Ovary (tissue), 9 donors: ENCODE data around the gene STAT1. TPM values are rescaled to one million over a fixed set of nuclear protein-coding genes. Genes with fewer than 3 reads are reported as not detected.
A peak's percentile ranks its signal among the peaks of the same experiment; 100 is the strongest.

ENCODE experiments used
- DNase-seq, 5 donors: peaks; one replicate each; pipeline ENCODE4 v3.0.0-alpha.2; 2019 to 2020
- H3K27ac ChIP-seq, 2 donors: fragments of 200-600 bp; one replicate each; pipeline versions ENCODE4 v1.5.1 to v1.8.0; 2019 to 2022
- H3K27me3 ChIP-seq: fragments of 200-600 bp; one replicate; pipeline ENCODE4 v1.8.0; 2022
- H3K36me3 ChIP-seq: fragments of 200-600 bp; sonication (generic); one replicate; pipeline ENCODE4 v1.5.1; 2019
- H3K4me1 ChIP-seq: one replicate; pipeline ENCODE4 v1.8.1; 2013; ENCODE audit warnings: mild to moderate bottlenecking, moderate library complexity; ENCODE audit not compliant: insufficient read depth
- H3K4me3 ChIP-seq: fragments of 200-600 bp; sonication (generic); one replicate; pipeline ENCODE4 v1.5.1; 2017
- H3K9me3 ChIP-seq, 2 donors: fragments of 200-600 bp in 1 of 2; sonication (generic) in 1 of 2; one replicate each; pipeline versions ENCODE4 v1.5.1 to v1.8.1; 2013 to 2019; ENCODE audit warnings: mild to moderate bottlenecking in 1 of 2, moderate library complexity in 1 of 2
- EP300 ChIP-seq: sonication (generic); formaldehyde crosslinking; IDR thresholded peaks from one replicate; pipeline ENCODE4 v1.6.1; 2017; ENCODE audit warnings: antibody characterized with exemption
- POLR2A ChIP-seq: fragments of 450-650 bp; IDR thresholded peaks from one replicate; pipeline ENCODE4 v1.6.1; 2017; ENCODE audit warnings: antibody characterized with exemption, mild to moderate bottlenecking, moderate library complexity
- WGBS, 3 donors: extraction: QIAGEN DNeasy Blood & Tissue Kit in 1 of 3; methylation state at CpG; one replicate each; pipeline versions ENCODE4 v1.1.5 to v1.1.7; 2013 to 2017; 5-methylcytosine and 5-hydroxymethylcytosine counted together
- intact Hi-C, 4 donors: fragments of 100-400 bp; cut with DNase I; formaldehyde crosslinking; loops; one replicate each; pipeline versions ENCODE4 v1.11.0 to v1.15.1; 2022 to 2023
- polyA plus RNA-seq, 2 donors: library from polyadenylated mRNA; stranded (reverse); fragments of 200-250 nt in 1 of 2; fragments of 350-450 nt in 1 of 2; fragmentation: Illumina TruSeq in 1 of 2; extraction: RNeasy Lipid Tissue Mini Kit (QIAGEN cat#74804) in 1 of 2; gene quantifications; one replicate each; pipeline ENCODE4 v1.2.3, GENCODE V29; 2013 to 2014
- total RNA-seq, 7 donors: library from RNA; depleted of rRNA in 2 of 7; stranded (reverse); fragments of >200 nt in 2 of 7; fragmentation: NEBNext Ultra II Directional in 3 of 7; extraction: Animal tissue kit (Norgen Biotek cat#: 25700) in 3 of 7; gene quantifications; one replicate each; pipeline versions ENCODE4 v1.1.0 to v1.2.4, GENCODE V29; 2016 to 2023
- TF ChIP-seq, protein P1 (sequence below), 3 donors: fragments of 450-650 bp in 2 of 3; fragments of 200-600 bp in 1 of 3; IDR thresholded peaks; one replicate each; pipeline versions ENCODE4 v1.5.1 to v1.8.0; 2016 to 2022; ENCODE audit warnings: antibody characterized with exemption in 3 of 3, mild to moderate bottlenecking in 1 of 3
- donor health status: DM: no; HTN: no; CAD: no; lungs with moderate emphysema.
- donor health status: DM: no; HTN: no; CAD: no.
- donor health status: Bipolar disorder and iron deficiency.
- donor health status: DM: yes; HTN: yes; CAD: no.
- donor health status: DM: no; HTN: no; CAD: no.
- donor health status: DM: yes; HTN: yes; CAD: no.

STAT1 gene
- total and polyA plus RNA-seq, 9 donors, result 27.3 to 89.2 (median 46.4) TPM

DNA sequence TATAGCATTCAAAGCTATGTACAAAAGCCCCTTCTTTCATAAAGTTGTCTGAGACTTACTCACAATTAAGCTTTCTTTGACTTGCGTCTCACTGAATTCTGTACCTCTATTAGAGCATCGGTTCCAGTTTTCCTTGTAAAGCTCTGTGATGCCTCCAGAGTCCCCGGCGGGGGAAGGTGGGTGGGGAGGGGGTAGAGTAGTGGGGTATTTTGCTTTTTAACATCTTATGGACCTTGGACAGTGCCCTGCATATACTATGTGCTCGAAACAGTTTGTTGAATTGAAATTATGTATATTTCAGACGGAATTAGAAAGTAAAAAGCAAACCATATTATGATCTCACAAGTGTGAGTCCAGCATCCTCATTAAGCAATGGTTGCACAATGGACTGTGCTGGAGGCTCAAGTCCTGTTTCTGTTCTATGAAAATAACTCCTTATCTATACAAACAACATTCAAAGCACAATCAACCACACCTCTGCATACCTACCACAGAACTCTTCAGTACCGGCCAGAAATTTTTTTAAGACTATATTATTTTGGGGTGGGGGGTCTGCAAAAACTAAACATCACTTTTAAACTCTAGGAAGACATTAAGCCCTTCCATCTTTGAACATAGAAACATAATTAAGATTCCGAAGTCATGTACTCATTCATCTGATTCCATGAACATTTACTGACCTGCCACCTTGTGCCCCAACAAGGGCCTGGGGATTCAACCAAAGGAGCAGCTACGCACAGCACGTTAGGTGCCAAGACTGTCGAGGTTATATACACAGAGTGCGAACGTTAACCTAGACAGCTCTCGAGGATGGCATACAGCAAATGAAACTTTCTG is 908 bp downstream of the STAT1 start:
- Histone ChIP-seq H3K4me3 (peak overlapping the region; percentile 100), H3K27me3 (no peaks in the 10 kb centered on the region), H3K9me3 (no peaks in the 10 kb centered on the region), H3K36me3 (no peaks in the 10 kb centered on the region), H3K4me1 (peaks cover 20% of the 10 kb centered on the region), H3K27ac (peak overlapping the region; percentile 43 to 75)
- TF ChIP-seq, protein P1, sequence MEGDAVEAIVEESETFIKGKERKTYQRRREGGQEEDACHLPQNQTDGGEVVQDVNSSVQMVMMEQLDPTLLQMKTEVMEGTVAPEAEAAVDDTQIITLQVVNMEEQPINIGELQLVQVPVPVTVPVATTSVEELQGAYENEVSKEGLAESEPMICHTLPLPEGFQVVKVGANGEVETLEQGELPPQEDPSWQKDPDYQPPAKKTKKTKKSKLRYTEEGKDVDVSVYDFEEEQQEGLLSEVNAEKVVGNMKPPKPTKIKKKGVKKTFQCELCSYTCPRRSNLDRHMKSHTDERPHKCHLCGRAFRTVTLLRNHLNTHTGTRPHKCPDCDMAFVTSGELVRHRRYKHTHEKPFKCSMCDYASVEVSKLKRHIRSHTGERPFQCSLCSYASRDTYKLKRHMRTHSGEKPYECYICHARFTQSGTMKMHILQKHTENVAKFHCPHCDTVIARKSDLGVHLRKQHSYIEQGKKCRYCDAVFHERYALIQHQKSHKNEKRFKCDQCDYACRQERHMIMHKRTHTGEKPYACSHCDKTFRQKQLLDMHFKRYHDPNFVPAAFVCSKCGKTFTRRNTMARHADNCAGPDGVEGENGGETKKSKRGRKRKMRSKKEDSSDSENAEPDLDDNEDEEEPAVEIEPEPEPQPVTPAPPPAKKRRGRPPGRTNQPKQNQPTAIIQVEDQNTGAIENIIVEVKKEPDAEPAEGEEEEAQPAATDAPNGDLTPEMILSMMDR (IDR thresholded peaks at IDR 0.05), result no peak
- no peak for TF ChIP-seq POLR2A
- TF ChIP-seq EP300, result no peak
- no peak for DNase-seq
- 14 to 22% (median 16%) methylated on average over 14 of the region's 14 CpGs for WGBS, 3 donors
- intact Hi-C loops, result loop anchor here in 1 of 4 donors (10.0 kb wide), 1 partner anchor 128 kb away; the partner anchor contains the start of gene GLS

DNA sequence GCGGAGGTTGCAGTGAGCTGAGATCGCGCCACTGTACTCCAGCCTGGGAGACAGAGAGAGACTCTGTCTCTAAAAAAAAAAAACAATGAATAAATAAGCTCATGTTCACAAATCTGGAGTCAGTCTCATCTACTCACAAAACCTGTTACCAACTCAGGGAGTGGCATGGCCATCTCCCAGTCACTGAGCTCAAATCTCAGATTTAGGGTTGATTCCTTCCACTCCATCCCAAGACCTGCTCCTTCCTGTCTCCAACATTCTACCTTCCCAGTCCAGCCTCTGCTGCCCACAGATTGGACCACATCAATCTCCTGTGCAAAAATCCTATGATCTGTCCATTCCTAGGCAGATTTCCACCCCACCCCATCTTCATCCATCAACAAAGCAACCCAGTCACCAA is 1.6 kb downstream of the STAT1 start:
- no peak for DNase-seq
- H3K4me1 ChIP-seq, result peaks cover 20% of the 10 kb centered on the region
- no peaks in the 10 kb centered on the region for H3K36me3 ChIP-seq
- H3K27me3 ChIP-seq, result no peaks in the 10 kb centered on the region
- TF ChIP-seq POLR2A (no peak), EP300 (no peak)
- TF ChIP-seq, protein P1 (IDR thresholded peaks at IDR 0.05), result no peak
- intact Hi-C loops, result loop anchor here in 1 of 4 donors (10.0 kb wide), 1 partner anchor 128 kb away; the partner anchor contains the start of gene GLS
- 92 to 98% (median 97%) methylated on average over 3 of the region's 3 CpGs for WGBS, 3 donors
- peak overlapping the region; percentile 100 for H3K4me3 ChIP-seq
- H3K27ac ChIP-seq, result no peak overlapping the region
- no peaks in the 10 kb centered on the region for H3K9me3 ChIP-seq

- TF ChIP-seq POLR2A, result no peak
- TF ChIP-seq, protein P1 (IDR thresholded peaks at IDR 0.05), result no peak
- no peak for TF ChIP-seq EP300
- Histone ChIP-seq H3K4me3 (no peak overlapping the region), H3K36me3 (no peaks in the 10 kb centered on the region), H3K4me1 (peaks cover 20% of the 10 kb centered on the region), H3K9me3 (no peaks in the 10 kb centered on the region), H3K27ac (no peak overlapping the region), H3K27me3 (no peaks in the 10 kb centered on the region)
- no peak for DNase-seq
- intact Hi-C loops, result loop anchor here in 1 of 4 donors (10.0 kb wide), 1 partner anchor 126 kb away; the partner anchor contains the start of gene GLS
- WGBS, 3 donors, result 80 to 85% (median 83%) methylated on average over 14 of the region's 14 CpGs
Measured at GRCh38 chr2:191010887-191011885, 2.8 kb downstream of the STAT1 start.
